Measurements from ENCODE around the gene CSNK2A3. TPM values are rescaled to one million over a fixed set of nuclear protein-coding genes. Genes with fewer than 3 reads are reported as not detected.

The CSNK2A3 gene
- total RNA-seq, 1 donor from 2014 or later: 3.5 TPM

DNA sequence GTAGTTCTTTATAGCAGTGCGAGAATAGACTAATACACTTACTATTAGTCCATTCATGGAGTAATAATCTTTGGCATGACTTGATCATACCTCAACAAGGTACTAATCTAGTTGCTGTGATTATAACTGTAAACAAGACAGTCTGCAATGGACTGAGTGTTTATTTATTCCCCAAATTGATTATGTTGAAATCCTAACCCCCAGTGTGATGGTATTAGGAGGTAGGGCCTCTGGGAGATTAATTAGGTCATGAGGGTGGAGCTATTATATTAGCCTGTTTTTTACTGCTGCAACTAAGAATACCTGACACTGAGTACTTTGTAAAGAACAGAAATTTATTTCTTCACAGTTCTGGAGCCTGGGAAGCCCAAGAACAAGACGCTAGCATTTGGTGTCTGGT, 30.9 kb upstream of the CSNK2A3 start:
- no peak overlapping the region for H3K4me3 Mint-ChIP-seq (ENCODE audit: unreplicated experiment)

DNA sequence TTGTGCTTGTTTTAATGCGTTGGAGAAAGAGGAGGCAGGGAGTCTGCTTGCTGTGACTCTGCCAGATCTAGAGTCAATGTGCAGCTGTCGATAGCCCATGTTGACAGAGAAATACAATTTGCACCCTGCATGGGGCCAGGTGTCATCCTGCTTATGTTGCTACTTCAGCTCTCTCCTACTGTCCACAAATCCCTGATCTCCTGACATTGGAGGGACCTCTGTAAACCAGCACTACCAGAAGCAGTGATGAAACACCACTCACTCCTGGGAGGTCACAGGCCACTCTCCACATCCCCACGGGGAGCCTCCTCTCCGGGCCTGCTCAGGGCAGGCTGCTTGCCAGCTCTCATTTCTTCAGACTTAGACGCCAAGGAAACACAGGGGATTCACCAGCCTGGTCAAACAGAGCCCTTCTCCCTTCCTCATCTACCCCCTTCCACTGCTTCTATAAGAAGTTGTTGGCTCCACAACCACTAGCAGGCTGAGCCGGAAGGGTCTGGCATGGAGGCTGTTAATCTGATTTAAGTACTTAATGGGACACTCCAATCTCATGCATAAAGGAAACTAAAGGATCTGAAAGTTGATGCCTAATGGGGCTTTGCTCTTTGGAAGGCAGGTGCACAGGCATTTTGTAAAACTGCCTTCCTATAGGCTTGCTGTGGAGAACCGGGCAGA, 29.9 kb upstream of the CSNK2A3 start:
- no peak overlapping the region for H3K27ac Mint-ChIP-seq (ENCODE audit: unreplicated experiment)
- peaks cover 5% of the 10 kb centered on the region for H3K36me3 Mint-ChIP-seq (ENCODE audit: low read depth)
- no peaks in the 10 kb centered on the region for H3K9me3 Mint-ChIP-seq (ENCODE audit: low read depth)
- peaks cover 3% of the 10 kb centered on the region for H3K27me3 Mint-ChIP-seq (ENCODE audit: low read depth)
- no peak for TF ChIP-seq CTCF (IDR thresholded peaks at IDR 0.05)
- DNase-seq (ENCODE audit: low spot score): no peak
- no peak overlapping the region for H3K4me3 Mint-ChIP-seq (ENCODE audit: unreplicated experiment)
- peaks cover 8% of the 10 kb centered on the region for H3K4me1 Mint-ChIP-seq (ENCODE audit: low read depth)

More for the DNA sequence above, 30.9 kb upstream of the CSNK2A3 start:
- Mint-ChIP-seq H3K9me3 (ENCODE audit: low read depth) (no peaks in the 10 kb centered on the region), H3K4me1 (ENCODE audit: low read depth) (peaks cover 8% of the 10 kb centered on the region), H3K27ac (ENCODE audit: unreplicated experiment) (no peak overlapping the region), H3K36me3 (ENCODE audit: low read depth) (peaks cover 2% of the 10 kb centered on the region), H3K27me3 (ENCODE audit: low read depth) (peaks cover 3% of the 10 kb centered on the region)
- no peak for TF ChIP-seq CTCF (IDR thresholded peaks at IDR 0.05)
- no peak for DNase-seq (ENCODE audit: low spot score)

DNA sequence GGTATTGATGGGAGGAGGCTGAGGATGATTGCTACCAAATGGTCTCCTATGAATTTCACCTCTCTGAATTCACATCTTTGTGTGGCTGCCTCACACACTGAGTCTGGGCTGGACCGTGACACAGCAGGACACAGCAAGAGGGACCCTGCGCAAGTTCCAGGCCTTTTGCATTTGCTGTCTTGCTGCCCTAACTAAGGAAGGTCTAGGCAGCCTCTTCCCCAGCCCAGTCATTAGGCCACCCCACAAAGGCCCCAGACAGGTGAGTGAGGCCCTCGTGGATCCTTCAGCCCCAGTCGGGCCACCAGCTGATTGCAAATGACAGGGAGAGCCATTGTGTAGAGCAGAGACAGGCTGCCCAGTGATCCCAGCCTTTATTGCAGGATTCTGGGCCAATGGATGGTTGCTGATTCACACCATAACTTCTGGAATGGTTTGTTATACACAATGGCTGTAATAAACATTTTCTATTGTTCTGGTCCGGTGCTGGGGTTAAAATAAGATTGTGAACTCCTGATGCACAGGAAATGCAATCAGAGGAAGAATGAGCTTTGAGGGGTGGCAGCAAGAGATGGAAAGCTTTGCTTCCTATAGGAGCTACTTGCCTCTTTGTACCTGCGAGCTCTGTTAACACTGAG, 28.5 kb upstream of the CSNK2A3 start:
- Mint-ChIP-seq H3K36me3 (ENCODE audit: low read depth) (peaks cover 9% of the 10 kb centered on the region), H3K9me3 (ENCODE audit: low read depth) (no peaks in the 10 kb centered on the region), H3K4me3 (ENCODE audit: unreplicated experiment) (no peak overlapping the region), H3K27ac (ENCODE audit: unreplicated experiment) (no peak overlapping the region), H3K4me1 (ENCODE audit: low read depth) (peaks cover 8% of the 10 kb centered on the region), H3K27me3 (ENCODE audit: low read depth) (peaks cover 3% of the 10 kb centered on the region)
- DNase-seq (ENCODE audit: low spot score): no peak
- no peak for TF ChIP-seq CTCF (IDR thresholded peaks at IDR 0.05)

- peaks cover 3% of the 10 kb centered on the region for H3K27me3 Mint-ChIP-seq (ENCODE audit: low read depth)
- no peak for DNase-seq (ENCODE audit: low spot score)
- H3K27ac Mint-ChIP-seq (ENCODE audit: unreplicated experiment): no peak overlapping the region
Measured at GRCh38 chr11:11380883-11381282, 27.8 kb upstream of the CSNK2A3 start.

DNA sequence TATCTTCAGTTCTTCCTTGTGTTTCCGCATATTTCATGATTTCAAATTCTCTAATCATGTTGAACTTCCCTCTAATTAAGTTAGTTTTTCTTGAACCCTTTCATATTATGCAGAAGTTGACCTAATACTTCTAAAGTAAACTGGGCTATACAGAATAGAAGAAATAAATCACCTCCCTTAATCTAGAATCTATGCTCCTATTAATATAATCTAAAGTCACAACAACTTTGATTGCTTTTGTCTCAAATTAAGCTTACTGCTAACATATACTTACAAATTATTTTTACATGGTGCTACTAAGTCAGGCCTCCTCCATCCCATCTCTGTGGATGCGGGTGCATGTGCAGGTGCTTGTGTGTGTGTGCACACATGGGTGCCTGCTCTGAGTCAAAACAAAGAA, 27.3 kb upstream of the CSNK2A3 start:
- Mint-ChIP-seq H3K9me3 (ENCODE audit: low read depth) (no peaks in the 10 kb centered on the region), H3K27me3 (ENCODE audit: low read depth) (peaks cover 3% of the 10 kb centered on the region), H3K27ac (ENCODE audit: unreplicated experiment) (no peak overlapping the region), H3K4me3 (ENCODE audit: unreplicated experiment) (no peak overlapping the region), H3K4me1 (ENCODE audit: low read depth) (peaks cover 8% of the 10 kb centered on the region), H3K36me3 (ENCODE audit: low read depth) (peaks cover 18% of the 10 kb centered on the region)
- no peak for TF ChIP-seq CTCF (IDR thresholded peaks at IDR 0.05)
- DNase-seq (ENCODE audit: low spot score): no peak

More at GRCh38 chr11:11380883-11381282, 27.8 kb upstream of the CSNK2A3 start:
- H3K4me3 Mint-ChIP-seq (ENCODE audit: unreplicated experiment): no peak overlapping the region
- H3K9me3 Mint-ChIP-seq (ENCODE audit: low read depth): no peaks in the 10 kb centered on the region
- no peak for TF ChIP-seq CTCF (IDR thresholded peaks at IDR 0.05)
- H3K36me3 Mint-ChIP-seq (ENCODE audit: low read depth): peaks cover 13% of the 10 kb centered on the region
- peaks cover 8% of the 10 kb centered on the region for H3K4me1 Mint-ChIP-seq (ENCODE audit: low read depth)
